OCI-LY3 (cell line): ENCODE results near the gene IP6K2.
"Not testable (repeated sequence)": the region's sequence is repeated elsewhere in the genome, so short reads cannot be mapped to it uniquely, and the experiment has no call there.

Experiments used
- EZH2phosphoT487 ChIP-seq: fragments of 200-600 bp; shearing (Covaris generic); IDR thresholded peaks from 2 replicates; pipeline ENCODE4 v1.6.1; 2018; ENCODE audit warnings: antibody characterized with exemption, mixed run types, low read depth
- TF ChIP-seq, protein P1 (sequence below): fragments of 200-600, 300-600 bp; sonication (generic); IDR thresholded peaks from 2 replicates; pipeline ENCODE4 v1.5.1; 2014; ENCODE audit warnings: antibody characterized with exemption, low read length, low read depth

- TF ChIP-seq, protein P1, sequence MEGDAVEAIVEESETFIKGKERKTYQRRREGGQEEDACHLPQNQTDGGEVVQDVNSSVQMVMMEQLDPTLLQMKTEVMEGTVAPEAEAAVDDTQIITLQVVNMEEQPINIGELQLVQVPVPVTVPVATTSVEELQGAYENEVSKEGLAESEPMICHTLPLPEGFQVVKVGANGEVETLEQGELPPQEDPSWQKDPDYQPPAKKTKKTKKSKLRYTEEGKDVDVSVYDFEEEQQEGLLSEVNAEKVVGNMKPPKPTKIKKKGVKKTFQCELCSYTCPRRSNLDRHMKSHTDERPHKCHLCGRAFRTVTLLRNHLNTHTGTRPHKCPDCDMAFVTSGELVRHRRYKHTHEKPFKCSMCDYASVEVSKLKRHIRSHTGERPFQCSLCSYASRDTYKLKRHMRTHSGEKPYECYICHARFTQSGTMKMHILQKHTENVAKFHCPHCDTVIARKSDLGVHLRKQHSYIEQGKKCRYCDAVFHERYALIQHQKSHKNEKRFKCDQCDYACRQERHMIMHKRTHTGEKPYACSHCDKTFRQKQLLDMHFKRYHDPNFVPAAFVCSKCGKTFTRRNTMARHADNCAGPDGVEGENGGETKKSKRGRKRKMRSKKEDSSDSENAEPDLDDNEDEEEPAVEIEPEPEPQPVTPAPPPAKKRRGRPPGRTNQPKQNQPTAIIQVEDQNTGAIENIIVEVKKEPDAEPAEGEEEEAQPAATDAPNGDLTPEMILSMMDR = not testable (repeated sequence)
- TF ChIP-seq EZH2phosphoT487 = not testable (repeated sequence)
Measured at GRCh38 chr3:48723293-48723692, 6.3 kb upstream of the IP6K2 start.
